Caco-2 (cell line): Measurements from ENCODE around the gene SPG21. TPM values are rescaled to one million over a fixed set of nuclear protein-coding genes. Genes with fewer than 3 reads are reported as not detected.

Source experiments
- BruUV-seq: library from RNA; stranded (reverse); fragments of 400-500 nt; replicated peaks from 2 replicates; lab custom pipeline; 2021; lab: Mats Ljungman, UMichigan
- CTCF ChIA-PET: fragments of 300-600 bp; sonication (Branson Sonifier 250); formaldehyde crosslinking; loops from one replicate; lab custom pipeline; 2022; ENCODE audit warnings: antibody characterized with exemption; lab: Charles Lee
- POLR2A ChIA-PET: fragments of 300-600 bp; sonication (Branson Sonifier 250); formaldehyde crosslinking; loops from one replicate; lab custom pipeline; 2022; ENCODE audit warnings: antibody characterized with exemption; lab: Charles Lee
- DNase-seq, 2 experiments: peaks; one replicate each; pipeline versions ENCODE4 v3.0.0 to v3.0.0-alpha.2; 2020 to 2022
- H3K27me3 ChIP-seq: replicated peaks from 2 replicates; pipeline ENCODE4 v1.6.0; 2011; ENCODE audit warnings: low read length; ENCODE audit not compliant: control insufficient read depth, insufficient read depth
- H3K36me3 ChIP-seq: 2 replicates; pipeline ENCODE4 v1.5.1; 2011; ENCODE audit warnings: low read length; ENCODE audit not compliant: control insufficient read depth, insufficient read depth
- H3K4me1 ChIP-seq: fragments of 250-450 bp; sonication (Bioruptor Pico); 2 replicates; pipeline ENCODE4 v1.5.1; 2020; ENCODE audit warnings: mild to moderate bottlenecking
- H3K4me3 ChIP-seq: 2 replicates; pipeline ENCODE4 v1.5.1; 2011; ENCODE audit warnings: low read depth, mild to moderate bottlenecking, control low read depth, low read length
- H3K9me3 ChIP-seq: fragments of 250-450 bp; sonication (Bioruptor Pico); 2 replicates; pipeline ENCODE4 v1.5.1; 2020; ENCODE audit warnings: mild to moderate bottlenecking, moderate library complexity
- H3K27ac Mint-ChIP-seq: one replicate; pipeline ENCODE4 v1.8.0; 2022; ENCODE audit warnings: mixed read lengths; ENCODE audit not compliant: unreplicated experiment
- H3K27me3 Mint-ChIP-seq: one replicate; pipeline ENCODE4 v1.8.0; 2022; ENCODE audit warnings: mixed read lengths; ENCODE audit not compliant: insufficient read depth, unreplicated experiment
- H3K36me3 Mint-ChIP-seq: one replicate; pipeline ENCODE4 v1.8.0; 2022; ENCODE audit warnings: mild to moderate bottlenecking, mixed read lengths; ENCODE audit not compliant: insufficient read depth, unreplicated experiment
- H3K4me1 Mint-ChIP-seq: one replicate; pipeline ENCODE4 v1.8.0; 2022; ENCODE audit warnings: low read depth, mixed read lengths; ENCODE audit not compliant: unreplicated experiment
- H3K4me3 Mint-ChIP-seq: one replicate; pipeline ENCODE4 v1.8.0; 2022; ENCODE audit warnings: mild to moderate bottlenecking, moderate library complexity, mixed read lengths; ENCODE audit not compliant: unreplicated experiment
- H3K9me3 Mint-ChIP-seq: one replicate; pipeline ENCODE4 v1.8.0; 2022; ENCODE audit warnings: mixed read lengths; ENCODE audit not compliant: unreplicated experiment
- intact Hi-C: fragments of 100-400 bp; cut with micrococcal nuclease; formaldehyde crosslinking; loops from one replicate; pipeline ENCODE4 v1.10.0; 2022; ENCODE audit not compliant: unreplicated experiment
- total RNA-seq: library from RNA; stranded (reverse); gene quantifications from 2 replicates; pipeline ENCODE4 v1.2.3, GENCODE V29; 2022
- TF ChIP-seq, protein P1 (sequence below), 2 experiments: fragments of 200-600 bp in 1 of 2; IDR thresholded peaks; 1 replicate in 1 of 2; 2 replicates in 1 of 2; pipeline versions ENCODE4 v1.5.1 to v1.8.0; 2011 to 2022; ENCODE audit warnings: antibody characterized with exemption in 1 of 2, control low read depth in 1 of 2, inconsistent platforms in 1 of 2, low read depth in 1 of 2, low read length in 1 of 2, mild to moderate bottlenecking in 1 of 2, moderate library complexity in 1 of 2; ENCODE audit not compliant: insufficient read depth in 1 of 2, severe bottlenecking in 1 of 2, unreplicated experiment in 1 of 2

SPG21 gene
- total RNA-seq, 1 experiment from 2014 or later, result 72.9 TPM

DNA sequence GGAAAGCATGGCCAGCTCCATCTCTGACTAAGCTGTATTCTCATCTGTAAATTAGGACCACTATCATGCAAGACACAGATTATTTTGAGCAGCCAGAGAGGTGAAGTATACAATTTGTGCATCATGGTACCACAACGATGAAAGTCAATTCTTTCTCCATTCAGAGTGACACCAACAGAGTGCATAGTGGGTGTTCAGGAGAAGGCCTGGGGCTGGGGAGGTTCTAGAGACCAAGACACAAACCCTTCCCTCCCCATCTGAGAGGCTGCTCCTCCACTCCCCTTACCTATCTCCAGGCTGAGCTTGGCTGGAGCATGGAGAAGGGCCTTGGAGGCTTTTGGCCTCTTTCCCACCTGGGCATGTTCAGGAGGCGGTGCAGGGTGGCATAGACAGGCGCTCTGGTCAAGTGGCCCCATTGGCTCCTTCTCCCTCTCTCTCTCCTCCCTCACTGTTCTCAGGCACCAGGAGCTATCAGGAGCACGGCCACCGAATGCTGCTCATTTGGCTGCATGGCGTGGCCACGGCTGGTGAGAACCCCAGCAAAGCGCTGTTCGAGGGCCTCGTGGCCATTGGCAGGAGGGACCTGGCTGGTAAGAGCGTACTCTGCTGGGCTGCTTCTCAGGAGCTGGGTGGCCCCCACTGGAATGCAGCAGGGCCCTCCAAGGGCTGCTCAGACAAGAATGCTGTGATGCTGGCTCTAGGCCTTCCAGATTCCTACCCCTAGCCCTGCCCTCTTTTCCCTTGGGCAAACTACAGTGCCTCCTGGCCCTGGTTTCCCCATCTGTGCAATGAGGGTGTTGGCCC, 40.1 kb downstream of the SPG21 start:
- peaks cover 6% of the 10 kb centered on the region for H3K36me3 Mint-ChIP-seq
- ChIA-PET POLR2A (no interaction called here), CTCF (no interaction called here)
- Histone ChIP-seq H3K4me1 (no peaks in the 10 kb centered on the region), H3K9me3 (no peaks in the 10 kb centered on the region), H3K27me3 (no peaks in the 10 kb centered on the region), H3K4me3 (no peak overlapping the region), H3K36me3 (no peaks in the 10 kb centered on the region)
- H3K27me3 Mint-ChIP-seq, result no peaks in the 10 kb centered on the region
- TF ChIP-seq, protein P1, sequence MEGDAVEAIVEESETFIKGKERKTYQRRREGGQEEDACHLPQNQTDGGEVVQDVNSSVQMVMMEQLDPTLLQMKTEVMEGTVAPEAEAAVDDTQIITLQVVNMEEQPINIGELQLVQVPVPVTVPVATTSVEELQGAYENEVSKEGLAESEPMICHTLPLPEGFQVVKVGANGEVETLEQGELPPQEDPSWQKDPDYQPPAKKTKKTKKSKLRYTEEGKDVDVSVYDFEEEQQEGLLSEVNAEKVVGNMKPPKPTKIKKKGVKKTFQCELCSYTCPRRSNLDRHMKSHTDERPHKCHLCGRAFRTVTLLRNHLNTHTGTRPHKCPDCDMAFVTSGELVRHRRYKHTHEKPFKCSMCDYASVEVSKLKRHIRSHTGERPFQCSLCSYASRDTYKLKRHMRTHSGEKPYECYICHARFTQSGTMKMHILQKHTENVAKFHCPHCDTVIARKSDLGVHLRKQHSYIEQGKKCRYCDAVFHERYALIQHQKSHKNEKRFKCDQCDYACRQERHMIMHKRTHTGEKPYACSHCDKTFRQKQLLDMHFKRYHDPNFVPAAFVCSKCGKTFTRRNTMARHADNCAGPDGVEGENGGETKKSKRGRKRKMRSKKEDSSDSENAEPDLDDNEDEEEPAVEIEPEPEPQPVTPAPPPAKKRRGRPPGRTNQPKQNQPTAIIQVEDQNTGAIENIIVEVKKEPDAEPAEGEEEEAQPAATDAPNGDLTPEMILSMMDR (IDR thresholded peaks at IDR 0.05; ENCODE audit: insufficient read depth in 1 of 2, low read depth in 1 of 2, low read length in 1 of 2, severe bottlenecking in 1 of 2, unreplicated experiment in 1 of 2), result no peak
- no peak overlapping the region for H3K27ac Mint-ChIP-seq
- H3K9me3 Mint-ChIP-seq, result peaks cover 36% of the 10 kb centered on the region
- BruUV-seq, result no TSS peak
- intact Hi-C loops, result loop anchor here (10.0 kb wide), 1 partner anchor 85 kb away; no protein-coding TSS in a partner anchor
- DNase-seq, result no peak
- H3K4me1 Mint-ChIP-seq, result peaks cover 24% of the 10 kb centered on the region
- no peak overlapping the region for H3K4me3 Mint-ChIP-seq

DNA sequence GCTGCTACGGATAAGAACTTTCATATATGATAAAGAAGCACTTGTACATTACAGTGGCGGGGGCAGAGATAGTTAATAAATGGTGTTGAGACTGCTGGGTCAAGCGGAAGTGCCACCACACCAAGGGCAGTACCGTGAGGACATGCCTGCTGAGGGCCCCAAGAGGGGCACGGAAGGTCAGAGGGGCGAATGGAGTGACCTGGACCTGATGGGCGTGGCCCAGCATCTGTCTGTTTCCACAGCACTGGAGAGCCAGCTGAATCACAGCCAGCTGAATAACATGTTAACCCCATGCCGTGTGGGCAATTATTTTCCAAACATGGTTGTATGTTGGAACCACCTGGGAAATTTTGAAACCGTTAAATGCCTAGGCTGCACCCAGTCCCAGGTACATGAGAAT, 40.8 kb downstream of the SPG21 start:
- no peak for DNase-seq
- Histone ChIP-seq H3K4me1 (no peaks in the 10 kb centered on the region), H3K27me3 (no peaks in the 10 kb centered on the region), H3K9me3 (no peaks in the 10 kb centered on the region), H3K36me3 (no peaks in the 10 kb centered on the region), H3K4me3 (no peak overlapping the region)
- BruUV-seq, result no TSS peak
- intact Hi-C loops, result loop anchor here (10.0 kb wide), 1 partner anchor 84 kb away; no protein-coding TSS in a partner anchor
- peaks cover 6% of the 10 kb centered on the region for H3K36me3 Mint-ChIP-seq
- ChIA-PET POLR2A (no interaction called here), CTCF (no interaction called here)
- H3K27ac Mint-ChIP-seq, result no peak overlapping the region
- TF ChIP-seq, protein P1 (IDR thresholded peaks at IDR 0.05; ENCODE audit: insufficient read depth in 1 of 2, low read depth in 1 of 2, low read length in 1 of 2, severe bottlenecking in 1 of 2, unreplicated experiment in 1 of 2), result no peak
- peaks cover 30% of the 10 kb centered on the region for H3K9me3 Mint-ChIP-seq
- H3K4me3 Mint-ChIP-seq, result no peak overlapping the region
- no peaks in the 10 kb centered on the region for H3K27me3 Mint-ChIP-seq
- peaks cover 24% of the 10 kb centered on the region for H3K4me1 Mint-ChIP-seq

DNA sequence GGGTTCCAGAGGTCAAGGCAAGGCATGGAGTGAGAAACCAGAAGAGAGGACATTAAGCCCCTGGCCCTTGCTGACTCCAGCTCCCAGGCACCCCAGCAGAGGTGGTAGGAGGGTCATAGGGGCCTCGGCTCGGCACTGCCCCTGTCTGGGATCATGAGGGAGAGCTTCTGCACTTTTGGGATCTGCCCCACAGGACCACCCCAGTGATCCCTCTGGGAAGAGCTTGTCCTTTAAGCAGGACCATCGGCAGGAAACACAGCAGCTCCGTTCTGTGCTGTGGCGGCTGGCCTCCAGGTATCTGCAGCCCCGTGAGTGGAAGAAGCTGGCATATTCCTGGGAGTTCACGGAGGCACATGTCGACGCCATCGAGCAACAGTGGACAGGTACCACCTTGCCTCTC, 42.5 kb downstream of the SPG21 start:
- H3K27ac Mint-ChIP-seq, result no peak overlapping the region
- intact Hi-C loops, result loop anchor here (10.0 kb wide), 1 partner anchor 82 kb away; no protein-coding TSS in a partner anchor
- peaks cover 6% of the 10 kb centered on the region for H3K36me3 Mint-ChIP-seq
- H3K27me3 ChIP-seq, result no peaks in the 10 kb centered on the region
- peaks cover 12% of the 10 kb centered on the region for H3K4me1 Mint-ChIP-seq
- no peak for DNase-seq
- ChIA-PET CTCF (interaction anchor here (0.5 kb wide), 1 partner anchor 42 kb away, joined by 8 read pairs; no protein-coding TSS in a partner anchor), POLR2A (interaction anchor here (0.6 kb wide), 1 partner anchor 219 kb away, joined by 4 read pairs; no protein-coding TSS in a partner anchor)
- no peak overlapping the region for H3K4me3 Mint-ChIP-seq
- H3K9me3 Mint-ChIP-seq, result peaks cover 13% of the 10 kb centered on the region
- H3K4me3 ChIP-seq, result no peak overlapping the region
- H3K9me3 ChIP-seq, result no peaks in the 10 kb centered on the region
- BruUV-seq, result no TSS peak
- TF ChIP-seq, protein P1 (IDR thresholded peaks at IDR 0.05; ENCODE audit: insufficient read depth in 1 of 2, low read depth in 1 of 2, low read length in 1 of 2, severe bottlenecking in 1 of 2, unreplicated experiment in 1 of 2), result no peak
- no peaks in the 10 kb centered on the region for H3K4me1 ChIP-seq
- no peaks in the 10 kb centered on the region for H3K27me3 Mint-ChIP-seq
- no peaks in the 10 kb centered on the region for H3K36me3 ChIP-seq
